NCI-H1694 treated with DMSO at 0.1 percent for 48 hours (cell line): Measurements from ENCODE around the gene TMEM182.

Experiments used
- DNase-seq: peaks from one replicate; lab custom pipeline; 2025; lab: John Stamatoyannopoulos, UW

The TMEM182 gene, protein sequence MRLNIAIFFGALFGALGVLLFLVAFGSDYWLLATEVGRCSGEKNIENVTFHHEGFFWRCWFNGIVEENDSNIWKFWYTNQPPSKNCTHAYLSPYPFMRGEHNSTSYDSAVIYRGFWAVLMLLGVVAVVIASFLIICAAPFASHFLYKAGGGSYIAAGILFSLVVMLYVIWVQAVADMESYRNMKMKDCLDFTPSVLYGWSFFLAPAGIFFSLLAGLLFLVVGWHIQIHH

GRCh38 chr2:102761763-102762162, at the start of gene TMEM182:
TSS of gene TMEM182 (plus strand) at chr2:102762031. CDS start at chr2:102762218, 187 bp downstream.
- DNase-seq = no peak

GRCh38 chr2:102717308-102718018, 44.4 kb upstream of the TMEM182 start:
- no peak for DNase-seq

- DNase-seq = no peak
Observed at GRCh38 chr2:102718387-102719316, 43.2 kb upstream of the TMEM182 start.

- DNase-seq = no peak
Observed at GRCh38 chr2:102724016-102724490, 37.8 kb upstream of the TMEM182 start.

- DNase-seq = no peak
Observed at GRCh38 chr2:102724553-102724952, 37.3 kb upstream of the TMEM182 start.

DNA sequence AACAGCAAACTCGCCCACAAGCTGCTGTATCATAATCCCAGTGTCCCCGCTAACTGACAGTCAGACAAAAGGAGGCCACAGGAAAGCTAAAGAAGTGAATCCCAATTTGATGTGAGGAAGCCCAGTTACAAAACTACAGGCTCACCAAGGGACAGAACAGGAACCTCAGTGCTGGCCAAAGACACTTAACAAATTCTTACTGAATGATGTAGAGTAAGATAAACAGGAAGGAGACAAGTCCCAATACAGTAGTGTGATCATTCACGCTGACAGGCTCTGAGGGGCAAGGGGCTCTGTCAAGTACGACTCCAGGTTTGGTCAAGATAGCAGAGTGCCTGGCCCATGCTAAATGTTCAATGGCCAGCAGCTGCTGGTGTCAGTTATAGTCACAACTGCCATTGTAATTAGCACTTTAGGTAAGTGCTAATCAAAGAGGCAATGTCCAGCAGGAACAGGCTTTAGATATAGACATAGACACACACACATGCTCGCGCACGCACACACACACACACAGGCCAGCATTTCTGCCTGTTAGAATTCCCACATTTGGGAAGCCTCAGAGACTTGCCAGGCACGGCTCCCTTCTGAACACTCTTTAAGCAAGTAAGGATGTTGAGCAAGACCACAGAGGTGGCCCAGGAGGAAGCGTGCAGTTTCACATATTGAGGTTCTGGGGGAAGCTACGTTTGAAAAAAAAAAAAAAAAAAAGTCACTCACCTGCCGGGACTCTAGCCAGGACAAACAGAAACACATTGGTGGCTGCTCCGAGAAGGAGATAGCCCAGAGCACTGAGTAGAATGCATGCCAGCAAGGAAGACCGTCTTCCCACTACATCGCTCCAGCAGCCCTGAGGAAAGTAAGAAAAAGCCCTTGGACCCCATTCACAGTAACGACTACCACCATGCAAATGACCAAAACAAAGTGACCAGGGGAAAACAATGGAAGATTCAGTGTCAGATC, 35.4 kb upstream of the TMEM182 start:
- DNase-seq = no peak

DNA sequence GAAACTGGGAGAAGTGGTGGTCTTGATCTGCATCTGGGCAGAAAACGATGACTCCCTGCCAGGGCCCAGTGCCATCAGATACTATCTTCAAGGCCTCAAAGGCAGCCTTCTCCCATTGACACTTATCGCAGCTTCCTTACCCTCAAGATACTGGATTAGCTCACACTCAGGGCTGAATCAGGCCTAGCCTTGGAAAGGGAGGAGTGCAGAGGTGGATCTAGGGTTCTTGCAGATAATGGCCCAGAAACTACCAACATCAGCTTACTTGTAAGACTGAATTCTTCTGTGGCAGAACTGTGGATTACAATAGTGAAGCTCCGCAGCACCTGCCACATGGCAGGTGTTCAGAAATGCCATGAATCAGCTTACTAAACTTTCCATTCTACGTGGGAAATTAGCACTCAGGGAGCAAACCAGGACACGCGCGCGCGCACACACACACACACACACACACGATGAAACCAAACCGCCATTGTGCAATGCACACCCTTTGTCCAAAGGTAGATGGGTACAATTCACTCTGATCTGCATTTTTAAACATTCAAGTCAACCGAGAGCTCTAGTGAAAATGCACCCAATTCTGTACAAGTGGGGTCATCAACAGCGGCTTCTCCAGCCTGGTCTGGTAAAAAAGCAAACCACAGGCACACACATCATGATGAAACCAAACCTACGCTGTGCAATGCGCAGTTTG, 26.3 kb upstream of the TMEM182 start:
- no peak for DNase-seq

GRCh38 chr2:102736110-102736409, 25.8 kb upstream of the TMEM182 start:
- DNase-seq = no peak

DNA sequence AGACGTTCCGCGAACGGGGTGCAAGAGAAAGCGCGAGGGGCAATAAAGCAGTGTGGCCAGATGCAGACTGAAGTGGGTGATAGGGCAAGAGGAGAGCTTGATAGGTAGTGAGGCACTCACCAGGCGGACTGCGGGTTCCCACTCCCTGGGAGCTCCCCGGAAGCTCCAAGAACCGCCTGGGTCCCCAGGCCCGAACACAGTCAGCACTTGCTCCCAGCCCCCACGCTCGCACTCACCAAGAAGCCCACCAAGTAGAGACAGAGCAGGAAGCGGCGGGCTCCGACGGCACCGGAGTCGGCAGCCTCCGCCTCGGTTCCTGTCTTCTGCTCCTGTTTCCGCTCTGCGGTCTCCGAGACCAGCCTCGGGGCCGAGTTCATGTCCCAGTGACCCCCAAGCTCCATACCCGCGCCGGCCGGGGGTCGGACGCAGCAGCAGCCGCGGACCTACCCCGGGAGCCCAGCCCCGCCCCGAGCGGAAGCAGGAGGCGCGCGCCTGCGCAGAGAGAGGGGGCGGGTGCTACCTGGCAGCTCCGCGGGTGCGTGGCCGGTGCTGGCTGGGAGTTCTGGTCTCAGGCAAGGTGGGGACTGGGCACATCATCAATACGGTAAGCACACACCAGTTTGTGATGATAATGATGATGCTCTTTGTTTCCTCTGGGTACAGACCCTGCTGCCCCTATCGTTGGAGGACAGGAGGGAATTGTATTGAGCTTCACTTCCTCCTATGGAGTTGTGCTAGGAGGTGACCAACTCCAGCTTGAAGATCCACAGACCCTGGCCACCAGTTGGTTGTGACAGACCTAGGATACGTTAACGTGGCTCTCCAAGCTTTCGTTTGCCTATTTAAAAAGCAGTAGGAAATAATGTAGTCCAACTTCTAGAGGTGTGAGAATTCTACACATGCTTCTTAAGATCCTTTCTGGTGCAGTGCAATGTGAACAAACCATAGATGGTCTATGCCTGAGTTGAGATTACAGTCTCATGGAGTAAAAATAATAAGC, 25.1 kb upstream of the TMEM182 start:
- peak; percentile 49 for DNase-seq

DNA sequence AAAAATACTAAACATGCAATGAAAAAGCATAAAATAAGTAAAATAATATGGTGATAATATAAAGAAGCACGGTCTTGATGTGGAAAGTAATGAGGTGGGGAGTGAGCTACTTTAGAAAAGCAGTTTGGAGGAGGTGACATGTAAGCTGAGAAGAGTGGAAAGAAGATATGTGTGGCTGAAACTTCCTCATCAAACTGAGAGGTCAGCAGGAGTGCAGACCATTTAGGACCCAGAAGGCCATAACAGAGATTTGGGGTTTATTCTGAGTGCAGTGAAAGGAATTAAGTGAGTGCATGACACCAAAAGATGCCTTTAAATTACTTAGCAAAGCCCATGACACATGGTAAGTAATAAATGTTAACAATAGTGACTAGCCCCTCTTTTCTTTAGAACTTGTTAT, 24.4 kb upstream of the TMEM182 start:
- DNase-seq = no peak

- no peak for DNase-seq
Observed at GRCh38 chr2:102743259-102743658, 18.6 kb upstream of the TMEM182 start.

- DNase-seq = no peak
Observed at GRCh38 chr2:102748107-102748506, 13.7 kb upstream of the TMEM182 start.

GRCh38 chr2:102749938-102750337, 11.9 kb upstream of the TMEM182 start:
- no peak for DNase-seq

GRCh38 chr2:102753563-102754159, 8.2 kb upstream of the TMEM182 start:
- DNase-seq = peak; percentile 73

- DNase-seq = no peak
Observed at GRCh38 chr2:102754456-102755145, 7.2 kb upstream of the TMEM182 start.

DNA sequence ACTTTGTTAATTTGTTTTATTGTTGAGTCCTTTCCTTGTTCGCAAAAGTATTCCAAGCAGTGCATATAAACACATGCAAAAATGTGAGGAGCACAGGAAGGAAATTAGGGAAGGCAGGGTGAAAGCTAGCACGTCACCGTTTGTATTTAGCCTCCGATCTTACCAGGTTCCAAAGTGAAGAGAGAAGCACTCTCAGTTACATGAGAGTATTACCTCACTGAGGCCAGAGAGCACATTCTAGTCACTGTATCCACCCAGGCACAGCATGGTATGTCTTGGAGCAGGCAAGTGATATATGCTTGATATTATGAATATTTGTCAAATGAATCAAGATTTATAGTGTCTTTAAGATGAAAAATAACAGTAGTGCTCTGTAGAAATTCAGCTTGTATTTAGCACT, 6.5 kb upstream of the TMEM182 start:
- DNase-seq = no peak

DNA sequence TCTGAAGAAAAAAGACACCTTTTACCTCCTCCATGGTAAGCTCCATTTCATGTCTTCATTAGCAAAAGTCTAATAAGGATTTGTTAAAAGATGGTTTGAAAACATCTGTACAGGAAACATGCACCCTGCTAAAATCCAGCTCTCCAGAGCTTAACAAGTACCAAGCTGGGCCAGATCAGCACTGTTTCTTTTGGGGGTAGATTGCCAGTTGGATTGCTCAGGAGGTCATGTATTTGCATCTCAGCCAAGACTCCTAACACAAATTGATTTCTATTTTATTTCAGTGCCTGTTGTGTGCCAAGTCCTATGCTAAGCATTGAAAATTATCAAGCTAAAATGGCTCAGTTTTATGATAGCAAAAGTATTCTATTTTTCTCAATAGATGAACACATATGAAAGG, 3.4 kb upstream of the TMEM182 start:
- DNase-seq = no peak

- DNase-seq = no peak
Observed at GRCh38 chr2:102764083-102764482, 2.3 kb downstream of the TMEM182 start.

GRCh38 chr2:102765061-102765460, 3.2 kb downstream of the TMEM182 start:
- DNase-seq = no peak
